ENCODE measurements around the gene CARD9.

CARD9 gene

GRCh38 chr9:136336881-136337280 lies 36.6 kb downstream of the CARD9 start:
- in situ Hi-C loops (cut with MboI; ENCODE audit: low sequenced_read_pairs), result no loop called here

GRCh38 chr9:136336156-136336870 lies 37.2 kb downstream of the CARD9 start:
- in situ Hi-C loops (cut with MboI; ENCODE audit: low sequenced_read_pairs), result no loop called here

DNA sequence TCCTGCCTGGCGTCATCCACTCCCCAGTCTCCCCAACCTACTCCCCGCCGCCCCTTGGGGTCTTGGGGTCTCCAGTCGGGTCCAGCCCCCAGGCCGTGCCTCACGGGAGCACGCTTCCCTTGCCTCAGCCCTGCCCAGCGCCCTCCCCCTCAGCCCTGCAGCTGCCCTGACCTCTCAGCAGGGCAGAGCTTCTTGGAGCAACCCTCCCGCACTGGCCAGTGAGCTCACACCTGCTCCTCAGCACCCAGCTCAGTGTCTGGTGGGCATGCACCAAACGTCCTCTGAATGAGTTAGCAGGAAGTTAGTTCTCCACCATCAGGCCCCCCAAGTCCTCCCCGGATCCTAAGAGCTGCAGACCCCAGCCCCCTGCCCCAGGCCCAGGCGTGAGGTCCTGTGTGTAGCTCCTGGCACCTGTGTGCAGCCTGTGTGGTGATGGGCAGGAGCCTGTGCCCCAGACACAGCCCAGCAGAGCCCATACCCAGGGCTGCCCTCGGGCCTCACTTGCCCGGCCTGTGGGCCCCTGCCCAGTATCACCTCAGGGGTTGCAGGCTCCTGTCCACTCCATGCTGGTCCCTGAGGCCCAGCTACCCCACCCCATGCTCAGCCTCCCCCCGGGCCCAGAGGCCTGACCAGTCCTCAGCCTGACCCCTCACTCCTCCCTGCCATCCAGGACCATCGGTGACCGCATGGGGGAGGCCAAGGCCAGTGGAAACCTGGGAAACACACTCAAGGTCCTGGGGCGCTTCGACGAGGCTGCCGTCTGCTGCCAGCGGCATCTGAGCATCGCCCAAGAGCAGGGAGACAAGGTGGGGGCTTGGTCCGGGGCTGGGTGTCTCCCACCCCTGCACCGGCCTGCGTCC lies 37.9 kb downstream of the CARD9 start:
- in situ Hi-C loops (cut with MboI; ENCODE audit: low sequenced_read_pairs), result no loop called here

DNA sequence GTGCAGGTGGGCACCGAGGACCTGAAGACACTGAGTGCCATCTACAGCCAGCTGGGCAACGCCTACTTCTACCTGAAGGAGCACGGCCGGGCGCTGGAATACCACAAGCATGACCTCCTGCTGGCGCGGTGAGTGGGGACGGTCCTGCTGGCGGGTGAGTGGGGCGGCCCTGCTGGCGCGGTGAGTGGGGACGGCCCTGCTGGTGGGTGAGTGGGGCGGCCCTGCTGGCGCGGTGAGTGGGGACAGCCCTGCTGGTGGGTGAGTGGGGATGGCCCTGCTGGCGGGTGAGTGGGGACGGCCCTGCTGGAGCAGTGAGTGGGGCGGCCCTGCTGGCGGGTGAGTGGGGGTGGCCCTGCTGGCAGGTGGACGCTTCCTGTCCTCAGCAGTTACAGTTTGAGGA lies 38.9 kb downstream of the CARD9 start:
- in situ Hi-C loops (cut with MboI; ENCODE audit: low sequenced_read_pairs), result no loop called here

- in situ Hi-C loops (cut with MboI; ENCODE audit: low sequenced_read_pairs), result no loop called here
These were observed 40.0 kb downstream of the CARD9 start for GRCh38 chr9:136333486-136333885.

- in situ Hi-C loops (cut with MboI; ENCODE audit: low sequenced_read_pairs), result no loop called here
These were observed 40.4 kb downstream of the CARD9 start for GRCh38 chr9:136333045-136333444.

- in situ Hi-C loops (cut with MboI; ENCODE audit: low sequenced_read_pairs), result no loop called here
These were observed 40.9 kb downstream of the CARD9 start for GRCh38 chr9:136332482-136332983.

DNA sequence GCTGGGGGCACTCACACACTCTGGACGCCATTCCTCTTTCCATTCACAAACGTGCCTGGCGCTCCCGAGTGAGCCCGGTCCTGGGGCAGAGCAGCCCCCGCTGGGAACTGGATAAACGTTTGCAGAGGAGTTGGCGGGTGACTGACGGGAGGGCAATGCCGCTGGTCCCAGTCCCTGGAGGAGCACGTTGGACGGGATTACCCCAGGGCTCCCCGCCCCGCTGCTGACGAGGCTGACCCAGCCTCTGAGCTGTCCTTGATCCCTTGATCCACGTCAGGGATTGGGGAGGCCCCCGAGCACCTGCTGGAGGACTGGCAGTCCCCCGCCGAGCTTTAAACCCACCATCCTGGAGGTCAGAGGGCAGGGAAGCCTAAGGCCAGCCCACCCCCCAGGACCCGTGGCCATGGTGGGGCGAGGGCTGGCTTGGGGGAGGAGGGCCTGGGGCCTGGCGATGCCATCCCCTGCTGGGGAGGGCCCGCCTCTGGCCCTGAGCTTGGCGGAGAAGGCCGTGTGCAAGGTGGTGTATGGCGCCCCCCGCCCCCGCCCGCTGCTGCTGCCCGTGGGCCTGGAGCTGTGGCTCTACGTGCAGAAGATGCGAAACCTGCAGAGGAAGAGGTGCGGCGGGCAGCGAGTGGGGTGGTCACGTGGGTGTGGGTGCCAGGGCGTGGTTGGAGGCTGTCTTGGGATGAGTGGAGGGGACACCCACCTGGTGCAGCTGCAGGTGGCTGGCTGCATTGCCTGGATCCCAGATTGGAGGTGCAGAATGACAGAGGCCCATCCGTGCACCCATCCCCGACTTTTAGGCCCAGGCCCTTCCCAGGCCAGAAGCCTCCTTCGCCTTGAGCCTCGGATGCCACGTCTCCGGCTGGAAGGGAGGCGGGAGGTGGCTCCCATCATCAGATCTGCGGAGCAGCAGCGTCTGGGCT lies 41.6 kb downstream of the CARD9 start:
- in situ Hi-C loops (cut with MboI; ENCODE audit: low sequenced_read_pairs), result no loop called here

DNA sequence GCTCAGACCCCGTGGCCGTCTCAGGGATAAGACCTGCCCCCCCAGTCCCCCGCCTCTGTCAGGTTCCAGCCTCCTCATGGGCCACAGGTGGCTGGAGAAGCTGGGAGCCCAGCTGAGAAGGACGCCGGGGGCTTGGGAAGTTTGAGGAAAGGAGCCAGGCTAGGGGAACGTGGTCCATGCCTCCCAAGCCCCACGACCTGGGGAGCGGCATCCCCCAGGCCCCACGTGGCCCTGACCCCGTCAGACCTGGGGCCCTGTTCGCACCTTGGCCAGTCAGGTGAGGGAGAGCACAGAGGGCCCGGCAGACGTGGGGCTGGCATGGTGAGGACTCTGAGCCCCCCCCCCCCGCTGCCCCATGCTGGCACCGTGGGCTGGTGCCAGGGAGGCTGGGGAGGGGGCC lies 42.4 kb downstream of the CARD9 start:
- in situ Hi-C loops (cut with MboI; ENCODE audit: low sequenced_read_pairs), result no loop called here

DNA sequence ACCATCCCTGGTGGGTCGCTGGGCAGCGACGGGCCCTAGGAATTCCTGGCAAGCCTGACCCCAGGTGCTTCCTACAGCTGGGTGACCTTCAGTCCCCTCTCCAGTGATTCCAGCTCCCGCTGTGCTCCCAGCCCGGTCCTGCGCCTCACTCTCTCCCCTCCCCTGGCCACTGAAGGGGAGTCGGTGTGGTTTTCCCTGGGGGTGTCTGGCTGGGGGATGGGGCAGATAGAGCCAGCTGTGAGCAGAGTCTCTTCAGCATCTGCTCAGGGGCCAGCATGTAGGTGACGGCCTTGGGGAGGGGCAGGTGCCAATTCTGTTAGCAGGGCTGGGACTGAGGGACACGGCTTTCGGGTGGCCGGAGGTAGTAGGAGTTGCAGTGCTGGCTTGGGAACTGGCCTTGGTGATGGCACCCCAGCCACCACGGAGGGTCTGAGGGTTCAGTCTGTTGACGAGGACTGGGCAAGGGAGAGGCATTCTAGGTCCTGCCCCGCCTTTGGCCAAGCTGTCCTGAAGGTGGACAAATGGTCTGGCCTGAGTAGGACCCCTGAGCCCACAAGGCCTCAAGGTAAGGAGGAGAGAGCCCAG lies 43.0 kb downstream of the CARD9 start:
- in situ Hi-C loops (cut with MboI; ENCODE audit: low sequenced_read_pairs), result no loop called here

- in situ Hi-C loops (cut with MboI; ENCODE audit: low sequenced_read_pairs), result no loop called here
These were observed 43.6 kb downstream of the CARD9 start for GRCh38 chr9:136329636-136330405.

DNA sequence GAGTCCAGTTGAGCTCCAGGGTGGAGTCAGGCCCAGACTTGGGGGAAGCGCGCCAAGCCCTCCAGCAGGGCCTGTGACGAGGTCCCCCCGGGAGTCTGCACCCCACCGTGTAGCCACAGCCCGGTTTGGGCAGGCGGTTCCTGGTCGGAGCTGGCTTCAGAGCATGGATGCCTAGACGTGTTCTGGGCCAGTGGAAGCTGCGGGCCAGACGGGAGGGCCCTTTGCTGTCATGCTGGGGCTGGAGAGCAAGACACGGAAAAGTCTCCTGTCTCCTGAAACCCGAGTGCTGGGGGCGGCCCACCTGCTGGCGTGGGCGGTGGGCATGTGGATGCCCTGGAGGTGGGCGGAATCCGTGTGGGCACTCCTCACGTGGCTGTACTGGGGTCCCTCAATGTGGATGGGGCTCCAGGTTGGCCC lies 44.2 kb downstream of the CARD9 start:
- in situ Hi-C loops (cut with MboI; ENCODE audit: low sequenced_read_pairs), result no loop called here

GRCh38 chr9:136328622-136329041 lies 44.8 kb downstream of the CARD9 start:
- in situ Hi-C loops (cut with MboI; ENCODE audit: low sequenced_read_pairs), result no loop called here

DNA sequence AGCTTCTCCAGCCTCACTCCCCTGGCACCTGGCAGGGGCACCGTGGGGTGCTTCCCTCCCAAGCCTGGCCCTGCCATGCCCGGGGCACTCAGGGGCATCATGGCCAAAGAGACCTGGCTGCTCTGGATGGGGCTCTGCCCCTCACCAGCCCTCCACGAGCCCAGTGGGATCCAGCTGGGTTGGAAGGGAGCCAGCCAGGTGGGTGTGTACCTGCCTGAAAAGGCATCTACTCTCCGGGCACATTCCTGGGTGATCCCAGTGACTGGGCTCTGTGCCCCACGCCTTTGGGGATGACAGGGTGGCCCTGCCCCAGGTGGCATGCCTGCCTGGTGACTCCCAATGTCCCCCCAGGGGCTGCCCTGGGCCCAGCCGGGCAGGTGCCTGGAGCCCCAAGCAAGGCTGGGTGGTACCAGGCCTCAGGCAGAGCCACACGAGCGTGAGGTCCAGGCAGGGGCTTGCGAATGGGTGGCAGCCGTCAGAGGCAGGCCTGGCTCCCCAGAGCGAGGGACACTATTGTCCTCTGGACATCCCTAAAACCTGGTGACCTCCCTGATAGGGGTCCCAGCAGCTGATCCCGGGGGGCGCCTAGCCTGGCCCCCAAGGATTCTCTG lies 45.4 kb downstream of the CARD9 start:
- in situ Hi-C loops (cut with MboI; ENCODE audit: low sequenced_read_pairs), result no loop called here

DNA sequence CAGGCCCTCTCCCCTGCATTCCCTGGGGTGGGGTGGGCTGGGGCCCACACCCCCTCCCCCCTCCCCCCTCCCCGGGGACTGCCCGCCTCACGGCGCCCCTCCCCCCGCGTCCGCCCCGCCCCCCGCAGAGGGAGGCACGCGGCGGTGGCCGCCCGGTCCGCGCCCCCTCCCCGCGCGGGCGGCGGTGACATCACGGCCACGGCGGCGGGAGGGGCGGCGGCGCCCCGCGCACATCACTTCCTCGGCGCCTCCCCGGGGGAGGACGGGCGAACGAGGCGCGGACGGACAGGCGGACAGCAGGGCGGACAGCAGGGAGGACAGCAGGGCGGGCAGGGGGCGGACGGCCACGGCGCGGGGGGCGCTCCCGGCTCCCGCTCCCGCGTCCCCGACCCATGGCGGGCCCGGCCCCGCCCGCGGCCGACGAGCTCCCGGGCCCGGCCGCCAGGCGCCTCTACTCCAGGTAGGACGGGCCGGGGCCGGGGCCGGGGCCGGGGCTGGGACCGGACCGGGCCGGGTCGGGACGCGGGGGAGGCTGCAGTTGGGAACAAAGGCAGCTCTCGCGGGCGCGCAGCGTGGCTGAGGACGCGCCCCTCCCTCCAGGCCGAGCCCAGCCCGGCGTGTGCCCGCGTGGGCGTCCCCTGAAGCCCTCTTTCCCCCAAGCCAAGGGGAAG lies 46.0 kb downstream of the CARD9 start, which contains the start of gene GPSM1:
TSS of gene GPSM1 (plus strand) at position 236 of the 671 bp plus-strand sequence. CDS start at position 393, 157 bp downstream.
- in situ Hi-C loops (cut with MboI; ENCODE audit: low sequenced_read_pairs), result no loop called here

DNA sequence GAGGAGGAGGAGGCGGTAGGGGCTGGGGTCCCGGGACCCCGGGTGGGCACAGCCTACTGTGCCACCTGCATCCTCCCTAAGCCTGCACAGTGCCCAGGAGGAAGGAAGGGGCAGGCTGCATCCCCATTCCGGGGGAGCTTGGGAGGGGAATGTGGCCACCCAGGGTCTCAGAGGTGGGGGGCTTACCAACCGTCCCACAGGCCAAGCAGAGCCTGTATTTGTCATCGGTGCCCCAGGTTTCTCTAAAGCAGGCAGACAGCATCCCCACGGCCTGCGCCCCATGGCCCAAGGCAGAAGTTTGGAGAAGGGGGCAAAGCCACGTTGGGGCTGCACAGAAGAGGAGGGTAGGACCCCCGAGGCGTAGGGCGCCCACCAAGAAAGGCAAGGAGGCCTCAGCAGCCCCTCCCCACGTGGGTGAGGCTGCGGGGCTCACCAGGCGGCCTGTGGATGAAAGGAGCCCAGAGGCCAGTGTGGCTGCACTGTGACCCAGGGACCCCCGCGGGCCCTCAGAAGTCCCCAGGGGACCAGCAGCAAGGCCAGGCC lies 46.6 kb downstream of the CARD9 start:
- in situ Hi-C loops (cut with MboI; ENCODE audit: low sequenced_read_pairs), result no loop called here

DNA sequence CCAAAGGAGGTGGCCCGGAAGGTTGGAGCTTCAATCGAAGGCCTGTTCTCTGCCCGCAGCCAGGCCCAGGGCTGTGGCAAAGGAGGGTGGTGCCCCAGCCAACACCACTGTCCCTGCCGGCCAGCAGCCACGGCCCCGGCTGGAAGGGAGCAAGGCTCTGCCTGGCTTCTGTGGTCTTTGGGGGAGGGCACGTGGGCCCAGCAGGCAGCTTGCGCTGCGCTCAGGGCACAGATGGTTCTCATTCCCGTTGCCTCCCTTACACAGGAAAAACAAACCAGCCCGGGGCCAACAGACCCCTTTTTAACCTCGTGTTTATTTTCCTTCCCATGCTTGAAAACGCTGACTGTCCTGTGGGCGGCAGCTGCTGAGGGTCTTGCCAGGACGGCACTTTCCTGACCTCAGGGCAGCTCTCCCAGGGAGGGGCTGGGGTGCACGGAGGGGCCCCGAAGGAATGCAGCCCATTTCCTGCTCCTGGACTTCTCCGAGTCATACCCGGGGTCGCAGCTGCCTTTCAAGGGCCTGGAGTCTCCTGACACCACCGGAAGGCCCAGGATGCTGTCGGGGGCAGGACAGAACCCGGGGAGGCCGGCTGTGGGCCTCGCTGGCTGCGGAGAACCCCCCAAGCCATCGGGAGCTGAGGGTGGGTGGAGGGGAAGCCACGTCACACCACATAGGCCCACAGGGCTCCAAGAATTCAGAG lies 47.3 kb downstream of the CARD9 start:
- in situ Hi-C loops (cut with MboI; ENCODE audit: low sequenced_read_pairs), result no loop called here

- in situ Hi-C loops (cut with MboI; ENCODE audit: low sequenced_read_pairs), result no loop called here
These were observed 48.1 kb downstream of the CARD9 start for GRCh38 chr9:136325358-136325757.
